Fibroblast of lung (primary cell): ENCODE data around the gene C13orf42.

Source experiments
- EZH2 ChIP-seq: IDR thresholded peaks from 2 replicates; pipeline ENCODE4 v1.5.1; 2012; ENCODE audit warnings: low read length, control low read depth, mild to moderate bottlenecking; ENCODE audit errors: missing control alignments
- TF ChIP-seq, protein P1 (sequence below), 2 donors: IDR thresholded peaks in 1 of 2; conservative IDR thresholded peaks in 1 of 2; 1 replicate in 1 of 2; 2 replicates in 1 of 2; pipeline ENCODE4 v1.5.1; 2011 to 2012; ENCODE audit warnings: low read length in 2 of 2, control low read depth in 1 of 2, inconsistent platforms in 1 of 2, low read depth in 1 of 2, mild to moderate bottlenecking in 1 of 2

- TF ChIP-seq, protein P1, sequence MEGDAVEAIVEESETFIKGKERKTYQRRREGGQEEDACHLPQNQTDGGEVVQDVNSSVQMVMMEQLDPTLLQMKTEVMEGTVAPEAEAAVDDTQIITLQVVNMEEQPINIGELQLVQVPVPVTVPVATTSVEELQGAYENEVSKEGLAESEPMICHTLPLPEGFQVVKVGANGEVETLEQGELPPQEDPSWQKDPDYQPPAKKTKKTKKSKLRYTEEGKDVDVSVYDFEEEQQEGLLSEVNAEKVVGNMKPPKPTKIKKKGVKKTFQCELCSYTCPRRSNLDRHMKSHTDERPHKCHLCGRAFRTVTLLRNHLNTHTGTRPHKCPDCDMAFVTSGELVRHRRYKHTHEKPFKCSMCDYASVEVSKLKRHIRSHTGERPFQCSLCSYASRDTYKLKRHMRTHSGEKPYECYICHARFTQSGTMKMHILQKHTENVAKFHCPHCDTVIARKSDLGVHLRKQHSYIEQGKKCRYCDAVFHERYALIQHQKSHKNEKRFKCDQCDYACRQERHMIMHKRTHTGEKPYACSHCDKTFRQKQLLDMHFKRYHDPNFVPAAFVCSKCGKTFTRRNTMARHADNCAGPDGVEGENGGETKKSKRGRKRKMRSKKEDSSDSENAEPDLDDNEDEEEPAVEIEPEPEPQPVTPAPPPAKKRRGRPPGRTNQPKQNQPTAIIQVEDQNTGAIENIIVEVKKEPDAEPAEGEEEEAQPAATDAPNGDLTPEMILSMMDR (conservative IDR thresholded peaks at IDR 0.05 in 1 of 2, IDR thresholded peaks at IDR 0.05 in 1 of 2; ENCODE audit: low read depth in 1 of 2, low read length in 2 of 2), result no peak
- no peak for TF ChIP-seq EZH2
Measured at GRCh38 chr13:51096131-51096530, 14.9 kb downstream of the C13orf42 start.
